Gastrocnemius medialis (tissue), 4 donors: ENCODE data around the gene CDH18.

Experiments
- POLR2A ChIP-seq, 2 donors: fragments of 450-650 bp; IDR thresholded peaks; one replicate each; pipeline ENCODE4 v1.6.1; 2017; ENCODE audit warnings: antibody characterized with exemption in 2 of 2, mild to moderate bottlenecking in 2 of 2, moderate library complexity in 2 of 2
- TF ChIP-seq, protein P1 (sequence below), 5 experiments: fragments of 450-650 bp in 3 of 5; fragments of 200-600 bp in 2 of 5; sonication (generic) in 2 of 5; IDR thresholded peaks in 4 of 5; conservative IDR thresholded peaks in 1 of 5; 1 replicate in 4 of 5; 2 replicates in 1 of 5; pipeline ENCODE4 v1.5.1; 2016 to 2019; ENCODE audit warnings: antibody characterized with exemption in 5 of 5, mild to moderate bottlenecking in 3 of 5, moderate library complexity in 3 of 5

DNA sequence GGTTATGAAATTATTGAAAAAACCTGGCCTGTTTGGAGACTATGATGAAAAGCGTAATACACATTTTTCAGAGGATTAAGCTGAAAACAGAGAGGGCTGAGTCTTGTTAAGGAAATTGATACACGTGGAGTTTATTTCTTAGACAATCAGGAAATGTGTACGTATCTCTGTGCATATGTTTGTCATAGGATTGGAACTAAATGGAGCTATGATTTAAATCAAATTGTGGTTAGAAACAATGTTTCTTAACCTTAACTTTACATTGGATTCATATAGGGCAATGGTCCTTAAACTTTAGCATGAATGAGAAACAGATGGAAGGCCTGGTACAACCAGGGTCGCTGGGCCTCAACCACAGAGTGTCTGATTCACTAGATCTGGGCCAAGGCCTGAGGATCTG is 451.6 kb downstream of the CDH18 start:
- TF ChIP-seq, protein P1, sequence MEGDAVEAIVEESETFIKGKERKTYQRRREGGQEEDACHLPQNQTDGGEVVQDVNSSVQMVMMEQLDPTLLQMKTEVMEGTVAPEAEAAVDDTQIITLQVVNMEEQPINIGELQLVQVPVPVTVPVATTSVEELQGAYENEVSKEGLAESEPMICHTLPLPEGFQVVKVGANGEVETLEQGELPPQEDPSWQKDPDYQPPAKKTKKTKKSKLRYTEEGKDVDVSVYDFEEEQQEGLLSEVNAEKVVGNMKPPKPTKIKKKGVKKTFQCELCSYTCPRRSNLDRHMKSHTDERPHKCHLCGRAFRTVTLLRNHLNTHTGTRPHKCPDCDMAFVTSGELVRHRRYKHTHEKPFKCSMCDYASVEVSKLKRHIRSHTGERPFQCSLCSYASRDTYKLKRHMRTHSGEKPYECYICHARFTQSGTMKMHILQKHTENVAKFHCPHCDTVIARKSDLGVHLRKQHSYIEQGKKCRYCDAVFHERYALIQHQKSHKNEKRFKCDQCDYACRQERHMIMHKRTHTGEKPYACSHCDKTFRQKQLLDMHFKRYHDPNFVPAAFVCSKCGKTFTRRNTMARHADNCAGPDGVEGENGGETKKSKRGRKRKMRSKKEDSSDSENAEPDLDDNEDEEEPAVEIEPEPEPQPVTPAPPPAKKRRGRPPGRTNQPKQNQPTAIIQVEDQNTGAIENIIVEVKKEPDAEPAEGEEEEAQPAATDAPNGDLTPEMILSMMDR (IDR thresholded peaks at IDR 0.05 in 4 of 5, conservative IDR thresholded peaks at IDR 0.05 in 1 of 5) = no peak
- TF ChIP-seq POLR2A (IDR thresholded peaks at IDR 0.05) = no peak
